B cell (primary cell): Measurements from ENCODE around the gene EIF1AD.

ENCODE experiments used
- EZH2 ChIP-seq: IDR thresholded peaks from 2 replicates; pipeline ENCODE4 v1.6.1; 2012; ENCODE audit warnings: borderline replicate concordance, low read depth, mild to moderate bottlenecking, moderate library complexity, low read length; ENCODE audit not compliant: insufficient read depth, poor library complexity, severe bottlenecking
- TF ChIP-seq, protein P1 (sequence below): fragments of 200-600 bp; IDR thresholded peaks from one replicate; pipeline ENCODE4 v1.8.0; 2022; ENCODE audit warnings: antibody characterized with exemption, mild to moderate bottlenecking

DNA sequence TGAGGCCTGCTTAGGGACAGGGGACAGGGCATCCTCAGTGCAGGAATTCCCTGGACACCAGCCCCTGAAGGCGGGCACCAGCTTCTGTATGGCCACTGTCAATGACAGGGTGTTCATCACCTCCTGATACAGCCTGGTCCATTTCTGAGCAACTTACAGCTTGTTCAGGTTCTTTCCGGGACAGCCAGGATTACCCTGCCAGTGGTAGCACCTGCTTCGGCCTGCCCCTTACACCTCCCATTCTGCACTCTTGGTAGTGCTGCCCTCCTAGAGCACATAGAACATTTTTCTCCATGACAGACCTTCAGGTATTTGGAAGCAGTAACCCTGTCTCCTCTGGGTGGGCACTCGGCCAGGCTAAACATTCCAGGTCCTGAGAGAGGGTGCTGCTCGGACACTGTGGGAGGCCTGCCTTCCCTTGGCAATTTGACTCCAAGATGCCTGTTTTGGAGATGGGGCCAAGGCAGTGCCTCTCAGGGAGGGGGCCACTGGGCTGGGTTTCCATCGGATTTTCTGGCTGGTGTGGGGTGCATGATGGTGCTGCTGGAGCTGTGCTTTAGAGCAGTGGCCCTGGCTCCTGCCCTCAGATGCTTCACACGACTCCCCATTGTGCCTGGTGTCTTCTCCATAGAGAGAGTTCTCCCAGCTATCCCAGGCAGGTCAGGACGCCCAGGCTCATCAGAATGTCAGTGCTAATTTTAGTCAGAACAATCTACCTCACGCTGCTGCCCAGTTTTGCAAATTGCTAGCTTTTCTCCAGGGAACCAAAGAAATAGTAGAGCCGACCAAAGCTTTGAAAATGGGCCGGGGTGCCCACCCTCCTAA lies 45.8 kb upstream of the EIF1AD start:
- TF ChIP-seq, protein P1, sequence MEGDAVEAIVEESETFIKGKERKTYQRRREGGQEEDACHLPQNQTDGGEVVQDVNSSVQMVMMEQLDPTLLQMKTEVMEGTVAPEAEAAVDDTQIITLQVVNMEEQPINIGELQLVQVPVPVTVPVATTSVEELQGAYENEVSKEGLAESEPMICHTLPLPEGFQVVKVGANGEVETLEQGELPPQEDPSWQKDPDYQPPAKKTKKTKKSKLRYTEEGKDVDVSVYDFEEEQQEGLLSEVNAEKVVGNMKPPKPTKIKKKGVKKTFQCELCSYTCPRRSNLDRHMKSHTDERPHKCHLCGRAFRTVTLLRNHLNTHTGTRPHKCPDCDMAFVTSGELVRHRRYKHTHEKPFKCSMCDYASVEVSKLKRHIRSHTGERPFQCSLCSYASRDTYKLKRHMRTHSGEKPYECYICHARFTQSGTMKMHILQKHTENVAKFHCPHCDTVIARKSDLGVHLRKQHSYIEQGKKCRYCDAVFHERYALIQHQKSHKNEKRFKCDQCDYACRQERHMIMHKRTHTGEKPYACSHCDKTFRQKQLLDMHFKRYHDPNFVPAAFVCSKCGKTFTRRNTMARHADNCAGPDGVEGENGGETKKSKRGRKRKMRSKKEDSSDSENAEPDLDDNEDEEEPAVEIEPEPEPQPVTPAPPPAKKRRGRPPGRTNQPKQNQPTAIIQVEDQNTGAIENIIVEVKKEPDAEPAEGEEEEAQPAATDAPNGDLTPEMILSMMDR = no peak
- TF ChIP-seq EZH2 = no peak
